Measurements from ENCODE around the gene PPEF2. TPM values are rescaled to one million over a fixed set of nuclear protein-coding genes. Genes with fewer than 3 reads are reported as not detected.
A peak's percentile ranks its signal among the peaks of the same experiment; 100 is the strongest.
"Not testable (repeated sequence)": the region's sequence is repeated elsewhere in the genome, so short reads cannot be mapped to it uniquely, and the experiment has no call there.

Gene PPEF2
- total and polyA plus RNA-seq, 2 experiments from 2014 or later = not detected

GRCh38 chr4:75935628-75936027 is 33.4 kb upstream of the PPEF2 start (continued):
- TF ChIP-seq, protein P1, sequence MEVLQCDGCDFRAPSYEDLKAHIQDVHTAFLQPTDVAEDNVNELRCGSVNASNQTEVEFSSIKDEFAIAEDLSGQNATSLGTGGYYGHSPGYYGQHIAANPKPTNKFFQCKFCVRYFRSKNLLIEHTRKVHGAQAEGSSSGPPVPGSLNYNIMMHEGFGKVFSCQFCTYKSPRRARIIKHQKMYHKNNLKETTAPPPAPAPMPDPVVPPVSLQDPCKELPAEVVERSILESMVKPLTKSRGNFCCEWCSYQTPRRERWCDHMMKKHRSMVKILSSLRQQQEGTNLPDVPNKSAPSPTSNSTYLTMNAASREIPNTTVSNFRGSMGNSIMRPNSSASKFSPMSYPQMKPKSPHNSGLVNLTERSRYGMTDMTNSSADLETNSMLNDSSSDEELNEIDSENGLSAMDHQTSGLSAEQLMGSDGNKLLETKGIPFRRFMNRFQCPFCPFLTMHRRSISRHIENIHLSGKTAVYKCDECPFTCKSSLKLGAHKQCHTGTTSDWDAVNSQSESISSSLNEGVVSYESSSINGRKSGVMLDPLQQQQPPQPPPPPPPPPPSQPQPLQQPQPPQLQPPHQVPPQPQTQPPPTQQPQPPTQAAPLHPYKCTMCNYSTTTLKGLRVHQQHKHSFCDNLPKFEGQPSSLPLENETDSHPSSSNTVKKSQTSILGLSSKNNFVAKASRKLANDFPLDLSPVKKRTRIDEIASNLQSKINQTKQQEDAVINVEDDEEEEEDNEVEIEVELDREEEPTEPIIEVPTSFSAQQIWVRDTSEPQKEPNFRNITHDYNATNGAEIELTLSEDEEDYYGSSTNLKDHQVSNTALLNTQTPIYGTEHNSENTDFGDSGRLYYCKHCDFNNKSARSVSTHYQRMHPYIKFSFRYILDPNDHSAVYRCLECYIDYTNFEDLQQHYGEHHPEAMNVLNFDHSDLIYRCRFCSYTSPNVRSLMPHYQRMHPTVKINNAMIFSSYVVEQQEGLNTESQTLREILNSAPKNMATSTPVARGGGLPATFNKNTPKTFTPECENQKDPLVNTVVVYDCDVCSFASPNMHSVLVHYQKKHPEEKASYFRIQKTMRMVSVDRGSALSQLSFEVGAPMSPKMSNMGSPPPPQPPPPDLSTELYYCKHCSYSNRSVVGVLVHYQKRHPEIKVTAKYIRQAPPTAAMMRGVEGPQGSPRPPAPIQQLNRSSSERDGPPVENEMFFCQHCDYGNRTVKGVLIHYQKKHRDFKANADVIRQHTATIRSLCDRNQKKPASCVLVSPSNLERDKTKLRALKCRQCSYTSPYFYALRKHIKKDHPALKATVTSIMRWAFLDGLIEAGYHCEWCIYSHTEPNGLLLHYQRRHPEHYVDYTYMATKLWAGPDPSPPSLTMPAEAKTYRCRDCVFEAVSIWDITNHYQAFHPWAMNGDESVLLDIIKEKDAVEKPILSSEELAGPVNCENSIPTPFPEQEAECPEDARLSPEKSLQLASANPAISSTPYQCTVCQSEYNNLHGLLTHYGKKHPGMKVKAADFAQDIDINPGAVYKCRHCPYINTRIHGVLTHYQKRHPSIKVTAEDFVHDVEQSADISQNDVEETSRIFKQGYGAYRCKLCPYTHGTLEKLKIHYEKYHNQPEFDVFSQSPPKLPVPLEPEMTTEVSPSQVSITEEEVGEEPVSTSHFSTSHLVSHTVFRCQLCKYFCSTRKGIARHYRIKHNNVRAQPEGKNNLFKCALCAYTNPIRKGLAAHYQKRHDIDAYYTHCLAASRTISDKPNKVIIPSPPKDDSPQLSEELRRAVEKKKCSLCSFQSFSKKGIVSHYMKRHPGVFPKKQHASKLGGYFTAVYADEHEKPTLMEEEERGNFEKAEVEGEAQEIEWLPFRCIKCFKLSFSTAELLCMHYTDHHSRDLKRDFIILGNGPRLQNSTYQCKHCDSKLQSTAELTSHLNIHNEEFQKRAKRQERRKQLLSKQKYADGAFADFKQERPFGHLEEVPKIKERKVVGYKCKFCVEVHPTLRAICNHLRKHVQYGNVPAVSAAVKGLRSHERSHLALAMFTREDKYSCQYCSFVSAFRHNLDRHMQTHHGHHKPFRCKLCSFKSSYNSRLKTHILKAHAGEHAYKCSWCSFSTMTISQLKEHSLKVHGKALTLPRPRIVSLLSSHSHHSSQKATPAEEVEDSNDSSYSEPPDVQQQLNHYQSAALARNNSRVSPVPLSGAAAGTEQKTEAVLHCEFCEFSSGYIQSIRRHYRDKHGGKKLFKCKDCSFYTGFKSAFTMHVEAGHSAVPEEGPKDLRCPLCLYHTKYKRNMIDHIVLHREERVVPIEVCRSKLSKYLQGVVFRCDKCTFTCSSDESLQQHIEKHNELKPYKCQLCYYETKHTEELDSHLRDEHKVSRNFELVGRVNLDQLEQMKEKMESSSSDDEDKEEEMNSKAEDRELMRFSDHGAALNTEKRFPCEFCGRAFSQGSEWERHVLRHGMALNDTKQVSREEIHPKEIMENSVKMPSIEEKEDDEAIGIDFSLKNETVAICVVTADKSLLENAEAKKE (CRISPR knock-in tag; IDR thresholded peaks at IDR 0.05) = no peak

GRCh38 chr4:75930152-75930551 is 27.9 kb upstream of the PPEF2 start:
- no peak for TF ChIP-seq POLR2AphosphoS5 (IDR thresholded peaks at IDR 0.05; ENCODE audit: low read depth)
- TF ChIP-seq, protein P2, sequence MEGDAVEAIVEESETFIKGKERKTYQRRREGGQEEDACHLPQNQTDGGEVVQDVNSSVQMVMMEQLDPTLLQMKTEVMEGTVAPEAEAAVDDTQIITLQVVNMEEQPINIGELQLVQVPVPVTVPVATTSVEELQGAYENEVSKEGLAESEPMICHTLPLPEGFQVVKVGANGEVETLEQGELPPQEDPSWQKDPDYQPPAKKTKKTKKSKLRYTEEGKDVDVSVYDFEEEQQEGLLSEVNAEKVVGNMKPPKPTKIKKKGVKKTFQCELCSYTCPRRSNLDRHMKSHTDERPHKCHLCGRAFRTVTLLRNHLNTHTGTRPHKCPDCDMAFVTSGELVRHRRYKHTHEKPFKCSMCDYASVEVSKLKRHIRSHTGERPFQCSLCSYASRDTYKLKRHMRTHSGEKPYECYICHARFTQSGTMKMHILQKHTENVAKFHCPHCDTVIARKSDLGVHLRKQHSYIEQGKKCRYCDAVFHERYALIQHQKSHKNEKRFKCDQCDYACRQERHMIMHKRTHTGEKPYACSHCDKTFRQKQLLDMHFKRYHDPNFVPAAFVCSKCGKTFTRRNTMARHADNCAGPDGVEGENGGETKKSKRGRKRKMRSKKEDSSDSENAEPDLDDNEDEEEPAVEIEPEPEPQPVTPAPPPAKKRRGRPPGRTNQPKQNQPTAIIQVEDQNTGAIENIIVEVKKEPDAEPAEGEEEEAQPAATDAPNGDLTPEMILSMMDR (conservative IDR thresholded peaks at IDR 0.05; ENCODE audit: low read depth in 2 of 2) = no peak
- ATAC-seq = no peak
- Histone ChIP-seq H3F3A (replicated peaks; ENCODE audit: low read depth) (0 out of 2 replicates have a peak, but pooled peaks cover 3% of the 10 kb centered on the region), H3K27me3 (ENCODE audit: insufficient read depth) (no peaks in the 10 kb centered on the region), H3K4me3 (no peak overlapping the region), H3K36me3 (ENCODE audit: insufficient read depth) (no peaks in the 10 kb centered on the region), H3K4me2 (no peak overlapping the region), H2AFZ (no peak overlapping the region), H3K79me2 (replicated peaks; ENCODE audit: insufficient read depth) (no peaks in the 10 kb centered on the region), H3K9me2 (ENCODE audit: insufficient read depth) (no peaks in the 10 kb centered on the region), H3K27ac (ENCODE audit: low read depth) (no peak overlapping the region), H3K4me1 (ENCODE audit: insufficient read depth) (no peaks in the 10 kb centered on the region), H4K20me1 (replicated peaks; ENCODE audit: insufficient read depth) (no peaks in the 10 kb centered on the region; the same call in 1 of the 2 replicates)
- H3K4me1 Mint-ChIP-seq = peaks cover 3% of the 10 kb centered on the region; the same call in 2 of the 3 replicates
- no peak overlapping the region for H3K4me3 Mint-ChIP-seq
- H3K27ac Mint-ChIP-seq = no peak overlapping the region
- H3K9me3 Mint-ChIP-seq = no peaks in the 10 kb centered on the region
- H3K36me3 Mint-ChIP-seq (ENCODE audit: low read depth) = peaks cover 3% of the 10 kb centered on the region; the same call in 1 of the 3 replicates
- DNase-seq (ENCODE audit: low spot score) = no peak
- peaks cover 1% of the 10 kb centered on the region for H3K27me3 Mint-ChIP-seq (ENCODE audit: insufficient read depth, low read depth, poor library complexity)

DNA sequence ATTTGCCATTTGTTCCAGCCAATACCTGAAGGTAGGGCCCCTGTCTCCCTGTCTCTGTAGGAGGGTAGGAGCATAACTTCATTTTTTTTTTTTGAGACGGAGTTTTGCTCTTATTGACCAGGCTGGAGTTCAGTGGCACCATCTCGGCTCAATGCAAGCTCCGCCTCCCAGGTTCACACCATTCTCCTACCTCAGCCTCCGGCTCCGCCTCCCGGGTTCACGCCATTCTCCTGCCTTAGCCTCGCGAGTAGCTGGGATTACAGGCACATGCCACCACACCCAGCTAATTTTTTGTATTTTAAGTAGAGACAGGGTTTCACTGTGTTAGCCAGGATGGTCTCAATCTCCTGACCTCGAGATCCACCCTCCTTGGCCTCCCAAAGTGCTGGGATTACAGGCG is 22.7 kb upstream of the PPEF2 start:
- H3K9me2 ChIP-seq (ENCODE audit: insufficient read depth); H3K4me1 ChIP-seq (ENCODE audit: insufficient read depth); H3K79me2 ChIP-seq (replicated peaks; ENCODE audit: insufficient read depth); H4K20me1 ChIP-seq (replicated peaks; ENCODE audit: insufficient read depth); DNase-seq (ENCODE audit: low spot score); H3K27ac Mint-ChIP-seq; H3K27me3 Mint-ChIP-seq (ENCODE audit: insufficient read depth, low read depth, poor library complexity); H3K27me3 ChIP-seq (ENCODE audit: insufficient read depth); H3K9me3 Mint-ChIP-seq; H3K4me3 Mint-ChIP-seq; H3K4me3 ChIP-seq; H3K36me3 ChIP-seq (ENCODE audit: insufficient read depth); H2AFZ ChIP-seq; H3F3A ChIP-seq (replicated peaks; ENCODE audit: low read depth): not testable (repeated sequence)
- H3K4me1 Mint-ChIP-seq = peaks cover 22% of the 10 kb centered on the region
- Histone ChIP-seq H3K27ac (ENCODE audit: low read depth) (peak overlapping the region; percentile 63; the same call in 1 of the 2 replicates), H3K4me2 (0 out of 2 replicates have a peak overlapping the region, but pooled peaks have one; percentile 59)
- ATAC-seq = peak; percentile 63
- H3K36me3 Mint-ChIP-seq (ENCODE audit: low read depth) = peaks cover 43% of the 10 kb centered on the region
